Breast epithelium (tissue), 4 donors: ENCODE measurements around the gene BDKRB2. TPM values are rescaled to one million over a fixed set of nuclear protein-coding genes. Genes with fewer than 3 reads are reported as not detected.
A peak's percentile ranks its signal among the peaks of the same experiment; 100 is the strongest.

Experiments used
- DNase-seq, 2 donors: peaks; one replicate each; pipeline ENCODE4 v3.0.0-alpha.2; 2019; ENCODE audit warnings: low spot score in 2 of 2
- H3K27ac ChIP-seq, 2 donors: fragments of 200-600 bp; sonication (generic) in 1 of 2; one replicate each; pipeline ENCODE4 v1.5.1; 2016 to 2019; ENCODE audit warnings: mild to moderate bottlenecking in 1 of 2
- H3K27me3 ChIP-seq, 2 donors: fragments of 200-600 bp; sonication (generic) in 1 of 2; one replicate each; pipeline versions ENCODE4 v1.5.1 to v1.6.0; 2017 to 2019; ENCODE audit warnings: control low read depth in 1 of 2, mild to moderate bottlenecking in 1 of 2
- H3K36me3 ChIP-seq: fragments of 200-600 bp; one replicate; pipeline ENCODE4 v1.5.1; 2019
- H3K4me1 ChIP-seq, 2 donors: fragments of 200-600 bp; sonication (generic); one replicate each; pipeline ENCODE4 v1.5.1; 2016 to 2019; ENCODE audit warnings: control low read depth in 1 of 2
- H3K4me3 ChIP-seq, 3 donors: fragments of 200-600 bp; sonication (generic); 1 replicate in 2 of 3; 2 replicates in 1 of 3; pipeline ENCODE4 v1.5.1; 2016 to 2019; ENCODE audit warnings: mild to moderate bottlenecking in 3 of 3, moderate library complexity in 2 of 3
- H3K9me3 ChIP-seq, 2 donors: fragments of 200-600 bp; sonication (generic) in 1 of 2; one replicate each; pipeline ENCODE4 v1.5.1; 2016 to 2019; ENCODE audit warnings: control low read depth in 1 of 2
- POLR2A ChIP-seq: fragments of 450-650 bp; IDR thresholded peaks from one replicate; pipeline ENCODE4 v1.6.1; 2016; ENCODE audit warnings: antibody characterized with exemption, mild to moderate bottlenecking, moderate library complexity
- POLR2AphosphoS5 ChIP-seq, 3 donors: sonication (generic); formaldehyde crosslinking; IDR thresholded peaks; one replicate each; pipeline ENCODE4 v1.6.1; 2017; ENCODE audit warnings: antibody characterized with exemption in 3 of 3
- intact Hi-C: fragments of 100-400 bp; cut with DNase I; formaldehyde crosslinking; loops from one replicate; pipeline ENCODE4 v1.15.1; 2023; ENCODE audit warnings: low total_unique reads
- total RNA-seq, 3 donors: library from RNA; depleted of rRNA; stranded (reverse); fragments of >200 nt; gene quantifications; one replicate each; pipeline ENCODE4 v1.1.0, GENCODE V29; 2016
- TF ChIP-seq, protein P1 (sequence below), 3 donors: fragments of 450-650 bp; IDR thresholded peaks; one replicate each; pipeline ENCODE4 v1.5.1; 2016 to 2017; ENCODE audit warnings: antibody characterized with exemption in 3 of 3, mild to moderate bottlenecking in 3 of 3, moderate library complexity in 3 of 3

The BDKRB2 gene
- total RNA-seq, 3 donors from 2014 or later, result 1.1 to 5.6 (median 4.2) TPM

DNA sequence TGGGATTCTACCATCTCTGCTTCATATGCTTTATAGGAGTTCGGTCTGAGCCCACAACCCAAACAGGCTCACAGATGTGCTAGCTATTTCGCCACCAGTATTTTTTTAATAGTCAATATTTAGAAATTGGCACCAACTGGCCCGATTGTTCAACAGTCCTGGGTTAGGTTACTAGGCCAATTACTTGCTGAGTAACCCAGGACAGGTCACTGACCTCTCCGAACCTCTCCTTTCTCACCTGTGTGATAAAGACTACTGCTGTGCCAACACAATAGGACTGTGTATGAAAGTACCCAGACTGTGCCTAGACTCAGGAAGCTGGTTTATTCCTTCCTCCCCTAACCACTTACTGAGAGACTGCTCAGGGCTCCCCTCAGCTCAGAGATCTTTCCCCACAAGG lies 8.3 kb downstream of the BDKRB2 start:
- H3K27ac ChIP-seq, result peak overlapping the region in 1 of 2 donors; percentile 52
- TF ChIP-seq POLR2A (no peak), POLR2AphosphoS5 (IDR thresholded peaks at IDR 0.05) (no peak)
- TF ChIP-seq, protein P1, sequence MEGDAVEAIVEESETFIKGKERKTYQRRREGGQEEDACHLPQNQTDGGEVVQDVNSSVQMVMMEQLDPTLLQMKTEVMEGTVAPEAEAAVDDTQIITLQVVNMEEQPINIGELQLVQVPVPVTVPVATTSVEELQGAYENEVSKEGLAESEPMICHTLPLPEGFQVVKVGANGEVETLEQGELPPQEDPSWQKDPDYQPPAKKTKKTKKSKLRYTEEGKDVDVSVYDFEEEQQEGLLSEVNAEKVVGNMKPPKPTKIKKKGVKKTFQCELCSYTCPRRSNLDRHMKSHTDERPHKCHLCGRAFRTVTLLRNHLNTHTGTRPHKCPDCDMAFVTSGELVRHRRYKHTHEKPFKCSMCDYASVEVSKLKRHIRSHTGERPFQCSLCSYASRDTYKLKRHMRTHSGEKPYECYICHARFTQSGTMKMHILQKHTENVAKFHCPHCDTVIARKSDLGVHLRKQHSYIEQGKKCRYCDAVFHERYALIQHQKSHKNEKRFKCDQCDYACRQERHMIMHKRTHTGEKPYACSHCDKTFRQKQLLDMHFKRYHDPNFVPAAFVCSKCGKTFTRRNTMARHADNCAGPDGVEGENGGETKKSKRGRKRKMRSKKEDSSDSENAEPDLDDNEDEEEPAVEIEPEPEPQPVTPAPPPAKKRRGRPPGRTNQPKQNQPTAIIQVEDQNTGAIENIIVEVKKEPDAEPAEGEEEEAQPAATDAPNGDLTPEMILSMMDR (IDR thresholded peaks at IDR 0.05), result no peak
- intact Hi-C loops, result no loop called here
- no peak overlapping the region for H3K4me3 ChIP-seq
- no peaks in the 10 kb centered on the region for H3K36me3 ChIP-seq
- H3K4me1 ChIP-seq, result no peaks in the 10 kb centered on the region
- peaks cover 0 to 6% of the 10 kb centered on the region in 2 donors for H3K9me3 ChIP-seq
- H3K27me3 ChIP-seq, result no peaks in the 10 kb centered on the region
- no peak for DNase-seq

DNA sequence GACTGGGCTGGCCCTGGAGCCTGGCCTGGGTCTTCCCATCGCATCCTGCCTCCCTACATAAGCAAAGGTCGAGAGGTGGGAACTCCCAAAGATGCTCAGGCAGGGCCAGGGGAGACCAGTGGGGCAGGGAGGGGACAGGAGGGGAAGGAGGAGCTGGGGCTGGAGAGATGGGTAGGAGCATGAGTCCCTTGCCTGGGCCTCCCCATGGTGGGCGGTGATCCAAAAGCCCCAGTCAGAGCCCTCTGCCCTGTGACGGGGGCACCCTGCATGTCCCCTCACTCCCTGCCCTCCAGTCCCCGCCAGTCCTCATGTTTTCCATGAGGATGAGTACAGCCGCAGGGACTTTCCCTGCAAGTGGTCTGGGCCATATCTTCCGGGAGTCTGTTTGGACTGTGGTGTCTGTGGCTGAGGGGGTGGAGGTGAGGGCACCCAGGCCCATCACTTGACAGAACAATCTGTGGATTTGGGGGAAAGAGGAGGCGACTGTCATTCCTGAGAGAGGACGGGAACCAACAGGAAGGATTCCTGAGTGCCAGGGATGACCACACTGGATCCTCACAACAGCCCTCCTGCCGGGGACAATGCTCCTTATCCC lies 9.3 kb downstream of the BDKRB2 start:
- DNase-seq, result no peak
- H3K4me1 ChIP-seq, result no peaks in the 10 kb centered on the region
- H3K36me3 ChIP-seq, result no peaks in the 10 kb centered on the region
- TF ChIP-seq POLR2A (no peak), POLR2AphosphoS5 (IDR thresholded peaks at IDR 0.05) (no peak)
- TF ChIP-seq, protein P1 (IDR thresholded peaks at IDR 0.05), result no peak
- H3K4me3 ChIP-seq, result no peak overlapping the region
- H3K9me3 ChIP-seq, result peaks cover 0 to 6% of the 10 kb centered on the region in 2 donors
- H3K27ac ChIP-seq, result peak overlapping the region in 1 of 2 donors; percentile 52
- intact Hi-C loops, result no loop called here
- no peaks in the 10 kb centered on the region for H3K27me3 ChIP-seq

GRCh38 chr14:96214793-96215192 lies 10.2 kb downstream of the BDKRB2 start:
- Histone ChIP-seq H3K27me3 (no peaks in the 10 kb centered on the region), H3K36me3 (no peaks in the 10 kb centered on the region), H3K4me1 (no peaks in the 10 kb centered on the region), H3K9me3 (peaks cover 0 to 6% of the 10 kb centered on the region in 2 donors), H3K27ac (no peak overlapping the region), H3K4me3 (no peak overlapping the region)
- intact Hi-C loops, result no loop called here
- TF ChIP-seq POLR2AphosphoS5 (IDR thresholded peaks at IDR 0.05), result no peak
- TF ChIP-seq, protein P1 (IDR thresholded peaks at IDR 0.05), result no peak
- no peak for TF ChIP-seq POLR2A
- DNase-seq, result no peak

GRCh38 chr14:96215452-96216244 lies 11.0 kb downstream of the BDKRB2 start:
- DNase-seq, result peak in 1 of 2 donors; percentile 55
- TF ChIP-seq POLR2AphosphoS5 (IDR thresholded peaks at IDR 0.05) (no peak), POLR2A (no peak)
- TF ChIP-seq, protein P1 (IDR thresholded peaks at IDR 0.05), result no peak
- Histone ChIP-seq H3K4me1 (no peaks in the 10 kb centered on the region), H3K27me3 (no peaks in the 10 kb centered on the region), H3K36me3 (no peaks in the 10 kb centered on the region), H3K9me3 (peaks cover 0 to 6% of the 10 kb centered on the region in 2 donors), H3K4me3 (no peak overlapping the region), H3K27ac (peak overlapping the region; percentile 60 to 69)
- intact Hi-C loops, result no loop called here

DNA sequence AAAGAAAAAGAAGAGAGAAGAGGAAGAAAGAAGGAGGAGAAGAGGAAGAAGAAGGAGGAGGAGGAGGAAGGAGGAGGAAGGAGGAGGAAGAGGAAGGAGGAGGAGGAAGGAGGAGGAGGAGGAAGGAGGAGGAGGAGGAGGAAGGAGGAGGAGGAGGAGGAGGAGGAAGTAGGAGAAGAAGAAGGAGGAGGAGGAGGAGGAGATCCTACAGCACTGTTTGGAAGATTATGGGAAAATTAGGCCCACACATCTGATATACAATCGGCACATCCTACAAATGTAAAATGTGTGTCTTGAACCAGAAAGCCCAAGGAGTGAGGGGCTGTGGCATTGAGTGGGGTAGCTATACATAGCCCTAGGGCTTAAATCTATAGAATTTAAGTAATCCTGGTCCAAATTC lies 12.0 kb downstream of the BDKRB2 start:
- Histone ChIP-seq H3K27ac (peak overlapping the region in 1 of 2 donors; percentile 60), H3K4me3 (no peak overlapping the region), H3K9me3 (peaks cover 0 to 4% of the 10 kb centered on the region in 2 donors), H3K4me1 (no peaks in the 10 kb centered on the region), H3K36me3 (no peaks in the 10 kb centered on the region), H3K27me3 (no peaks in the 10 kb centered on the region)
- no peak for DNase-seq
- TF ChIP-seq POLR2A (no peak), POLR2AphosphoS5 (IDR thresholded peaks at IDR 0.05) (no peak)
- TF ChIP-seq, protein P1 (IDR thresholded peaks at IDR 0.05), result no peak
- intact Hi-C loops, result no loop called here
